Measurements from ENCODE around the gene HYLS1.
A peak's percentile ranks its signal among the peaks of the same experiment; 100 is the strongest.

HYLS1 gene

DNA sequence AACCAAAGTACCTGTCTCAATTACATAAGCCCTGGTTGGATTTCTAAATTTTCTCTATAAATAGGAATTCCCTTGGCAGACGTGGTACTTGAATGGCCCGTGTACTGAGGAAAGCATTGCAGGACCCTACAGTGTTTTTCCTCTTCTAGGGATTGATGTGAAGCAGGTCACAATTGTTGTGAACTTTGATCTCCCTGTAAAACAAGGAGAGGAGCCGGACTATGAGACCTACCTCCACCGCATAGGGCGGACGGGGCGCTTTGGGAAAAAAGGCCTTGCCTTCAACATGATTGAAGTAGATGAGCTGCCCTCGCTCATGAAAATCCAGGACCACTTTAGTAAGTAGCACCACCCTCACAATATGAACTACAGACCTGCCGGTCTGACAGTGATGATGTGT lies 33.6 kb downstream of the HYLS1 start:
- no peak overlapping the region for H3K4me3 ChIP-seq (replicated peaks; ENCODE audit: low read depth, low read length)
- TF ChIP-seq CTCF (IDR thresholded peaks at IDR 0.05; ENCODE audit: low read length, missing control alignments): no peak
- no peak for DNase-seq (ENCODE audit: low read depth)

- DNase-seq (ENCODE audit: low read depth): no peak
- no peak for TF ChIP-seq CTCF (IDR thresholded peaks at IDR 0.05; ENCODE audit: low read length, missing control alignments)
- H3K4me3 ChIP-seq (replicated peaks; ENCODE audit: low read depth, low read length): no peak overlapping the region
Measured at GRCh38 chr11:125922156-125922555, 34.7 kb downstream of the HYLS1 start.

DNA sequence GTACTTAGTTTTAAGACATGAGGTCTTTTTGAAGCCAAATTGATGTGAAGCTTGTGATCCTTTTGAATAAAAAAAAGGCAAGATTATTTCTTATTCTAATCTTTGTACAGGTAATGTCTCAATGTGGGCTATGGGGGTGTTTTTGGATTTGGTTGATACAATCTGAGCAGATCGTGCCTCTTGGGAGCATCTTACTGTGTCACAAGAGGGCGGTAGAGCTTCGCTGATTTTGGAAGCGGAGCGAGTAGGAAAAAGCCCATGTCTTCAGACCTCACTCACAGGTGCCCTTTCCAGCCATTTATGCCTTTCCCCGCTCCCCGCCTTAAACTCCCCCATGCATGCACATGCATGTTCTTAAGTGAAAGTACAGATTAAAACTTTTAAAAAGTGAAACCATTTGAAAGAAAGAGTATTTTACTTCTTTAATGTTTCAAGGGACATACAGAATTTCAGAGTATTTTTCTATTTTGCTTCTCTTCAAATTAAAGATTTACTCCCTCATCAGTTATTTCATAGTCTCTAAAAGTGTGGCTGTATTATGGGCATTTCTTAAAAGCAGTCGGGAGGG lies 35.6 kb downstream of the HYLS1 start:
- peak; percentile 92 for TF ChIP-seq CTCF (IDR thresholded peaks at IDR 0.05; ENCODE audit: low read length, missing control alignments)
- peak; percentile 78 for DNase-seq (ENCODE audit: low read depth)
- H3K4me3 ChIP-seq (replicated peaks; ENCODE audit: low read depth, low read length): no peak overlapping the region

DNA sequence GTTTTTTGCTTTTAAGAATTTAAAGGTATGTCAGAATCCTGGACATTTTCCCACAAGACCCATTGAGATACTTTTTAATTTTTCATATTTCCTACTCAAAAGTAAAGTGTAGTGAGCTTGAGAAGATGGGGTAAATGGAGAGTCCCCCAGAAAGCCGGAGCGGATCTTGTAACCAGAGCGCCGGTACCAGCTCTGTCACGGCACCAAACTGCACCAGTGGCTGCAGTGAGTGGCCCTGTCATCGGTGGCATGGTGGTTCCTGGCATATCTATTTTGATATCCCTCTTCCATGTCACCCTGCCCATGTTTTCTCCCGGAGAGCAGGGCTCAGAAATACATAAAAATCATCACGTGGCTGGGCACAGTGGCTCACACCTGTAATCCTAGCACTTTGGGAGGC lies 36.2 kb downstream of the HYLS1 start:
- TF ChIP-seq CTCF (IDR thresholded peaks at IDR 0.05; ENCODE audit: low read length, missing control alignments): no peak
- DNase-seq (ENCODE audit: low read depth): no peak
- no peak overlapping the region for H3K4me3 ChIP-seq (replicated peaks; ENCODE audit: low read depth, low read length)

- no peak for DNase-seq (ENCODE audit: low read depth)
- no peak for TF ChIP-seq CTCF (IDR thresholded peaks at IDR 0.05; ENCODE audit: low read length, missing control alignments)
- no peak overlapping the region for H3K4me3 ChIP-seq (replicated peaks; ENCODE audit: low read depth, low read length)
Measured at GRCh38 chr11:125924384-125925007, 37.0 kb downstream of the HYLS1 start.

DNA sequence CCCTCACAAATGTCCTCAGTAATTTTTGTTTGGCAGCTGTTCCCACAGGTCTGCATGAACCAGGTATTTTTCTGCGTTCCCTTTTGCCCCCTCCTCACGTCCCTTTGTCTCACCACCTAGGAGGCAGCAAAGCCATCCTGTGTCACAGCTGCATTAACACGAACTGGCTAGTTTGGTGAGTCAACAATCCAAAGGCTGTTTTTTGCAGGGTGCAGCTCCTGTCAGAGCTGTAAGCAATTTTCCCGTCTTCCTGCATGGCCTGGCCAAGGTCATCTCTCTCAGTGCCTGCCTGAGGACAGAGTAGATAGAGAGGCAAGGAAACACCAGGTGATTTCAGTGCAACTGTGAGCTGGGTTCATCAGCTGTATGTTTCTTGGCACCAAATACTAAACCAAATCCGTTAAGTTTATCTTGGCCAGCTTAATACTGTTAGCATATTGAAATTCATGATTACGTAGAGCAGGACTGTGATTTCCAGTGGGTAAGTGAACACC lies 37.8 kb downstream of the HYLS1 start:
- DNase-seq (ENCODE audit: low read depth): no peak
- TF ChIP-seq CTCF (IDR thresholded peaks at IDR 0.05; ENCODE audit: low read length, missing control alignments): no peak
- no peak overlapping the region for H3K4me3 ChIP-seq (replicated peaks; ENCODE audit: low read depth, low read length)

- DNase-seq (ENCODE audit: low read depth): no peak
- no peak overlapping the region for H3K4me3 ChIP-seq (replicated peaks; ENCODE audit: low read depth, low read length)
- no peak for TF ChIP-seq CTCF (IDR thresholded peaks at IDR 0.05; ENCODE audit: low read length, missing control alignments)
Measured at GRCh38 chr11:125925804-125926203, 38.3 kb downstream of the HYLS1 start.
